ENCODE measurements around the gene SPAG16.
"Not testable (repeated sequence)": the region's sequence is repeated elsewhere in the genome, so short reads cannot be mapped to it uniquely, and the experiment has no call there.

The SPAG16 gene

GRCh38 chr2:213995400-213996105, 711.3 kb downstream of the SPAG16 start:
- no peak for DNase-seq

GRCh38 chr2:213998976-213999375, 714.7 kb downstream of the SPAG16 start:
- not testable (repeated sequence) for DNase-seq

GRCh38 chr2:214004463-214004862, 720.2 kb downstream of the SPAG16 start:
- no peak for DNase-seq

GRCh38 chr2:214005337-214005736, 721.1 kb downstream of the SPAG16 start:
- peak in 10 of 56 donors; percentile 1 to 29 (median 4) for DNase-seq

GRCh38 chr2:214006601-214007000, 722.3 kb downstream of the SPAG16 start:
- DNase-seq = no peak

GRCh38 chr2:214011676-214012075, 727.4 kb downstream of the SPAG16 start:
- no peak for DNase-seq

- DNase-seq = no peak
These were observed 730.4 kb downstream of the SPAG16 start for GRCh38 chr2:214014551-214015220.

GRCh38 chr2:214019229-214019972, 735.1 kb downstream of the SPAG16 start:
- no peak for DNase-seq

GRCh38 chr2:214019973-214020345, 735.7 kb downstream of the SPAG16 start:
- no peak for DNase-seq

- no peak for DNase-seq
These were observed 744.9 kb downstream of the SPAG16 start for GRCh38 chr2:214029190-214029589.

GRCh38 chr2:214031566-214031965, 747.3 kb downstream of the SPAG16 start:
- DNase-seq = no peak

- no peak for DNase-seq
These were observed 750.2 kb downstream of the SPAG16 start for GRCh38 chr2:214034417-214034816.

GRCh38 chr2:214035091-214035852, 751.0 kb downstream of the SPAG16 start:
- DNase-seq = no peak

- no peak for DNase-seq
These were observed 751.7 kb downstream of the SPAG16 start for GRCh38 chr2:214035921-214036320.

GRCh38 chr2:214038186-214038585, 753.9 kb downstream of the SPAG16 start:
- DNase-seq = no peak

GRCh38 chr2:214050731-214051130, 766.5 kb downstream of the SPAG16 start:
- DNase-seq = no peak

GRCh38 chr2:214051585-214051984, 767.3 kb downstream of the SPAG16 start:
- DNase-seq = no peak

- DNase-seq = no peak
These were observed 768.0 kb downstream of the SPAG16 start for GRCh38 chr2:214052235-214052634.

GRCh38 chr2:214057986-214058385, 773.7 kb downstream of the SPAG16 start:
- no peak for DNase-seq

GRCh38 chr2:214062279-214062678, 778.0 kb downstream of the SPAG16 start:
- not testable (repeated sequence) for DNase-seq

GRCh38 chr2:214064471-214064870, 780.2 kb downstream of the SPAG16 start:
- no peak for DNase-seq

GRCh38 chr2:214066862-214067261, 782.6 kb downstream of the SPAG16 start:
- no peak for DNase-seq

All from amygdala (tissue), 56 donors.